Fibroblast of skin of right quadriceps (primary cell): ENCODE data around the gene AGMO.

Experiments used
- DNase-seq: peaks from one replicate; pipeline ENCODE4 v3.0.0-alpha.2; 2013

AGMO gene

GRCh38 chr7:15378494-15379145, 183.2 kb downstream of the AGMO start:
- peak; percentile 5 for DNase-seq

GRCh38 chr7:15376600-15376999, 185.2 kb downstream of the AGMO start:
- no peak for DNase-seq

- DNase-seq: no peak
Observed at GRCh38 chr7:15370441-15370840, 191.4 kb downstream of the AGMO start.

- no peak for DNase-seq
Observed at GRCh38 chr7:15368653-15369052, 193.2 kb downstream of the AGMO start.

GRCh38 chr7:15367897-15368296, 193.9 kb downstream of the AGMO start:
- DNase-seq: no peak

- DNase-seq: no peak
Observed at GRCh38 chr7:15358112-15358511, 203.7 kb downstream of the AGMO start.

- DNase-seq: no peak
Observed at GRCh38 chr7:15352421-15353206, 209.2 kb downstream of the AGMO start.

- DNase-seq: no peak
Observed at GRCh38 chr7:15345216-15345615, 216.6 kb downstream of the AGMO start.

GRCh38 chr7:15341817-15342216, 220.0 kb downstream of the AGMO start:
- DNase-seq: no peak

- no peak for DNase-seq
Observed at GRCh38 chr7:15336146-15336545, 225.7 kb downstream of the AGMO start.

GRCh38 chr7:15335390-15335789, 226.4 kb downstream of the AGMO start:
- no peak for DNase-seq

- DNase-seq: no peak
Observed at GRCh38 chr7:15334536-15335263, 227.1 kb downstream of the AGMO start.

GRCh38 chr7:15332956-15333355, 228.9 kb downstream of the AGMO start:
- no peak for DNase-seq

GRCh38 chr7:15330943-15331342, 230.9 kb downstream of the AGMO start:
- DNase-seq: no peak

- DNase-seq: no peak
Observed at GRCh38 chr7:15327001-15327400, 234.8 kb downstream of the AGMO start.

- peak; percentile 40 for DNase-seq
Observed at GRCh38 chr7:15326044-15326644, 235.7 kb downstream of the AGMO start.

- DNase-seq: no peak
Observed at GRCh38 chr7:15323550-15323949, 238.3 kb downstream of the AGMO start.

- no peak for DNase-seq
Observed at GRCh38 chr7:15317215-15317614, 244.6 kb downstream of the AGMO start.

GRCh38 chr7:15315678-15316077, 246.1 kb downstream of the AGMO start:
- DNase-seq: no peak

GRCh38 chr7:15314922-15315321, 246.9 kb downstream of the AGMO start:
- no peak for DNase-seq

- no peak for DNase-seq
Observed at GRCh38 chr7:15313361-15313760, 248.5 kb downstream of the AGMO start.

- DNase-seq: peak; percentile 68
Observed at GRCh38 chr7:15309872-15310271, 251.9 kb downstream of the AGMO start.

GRCh38 chr7:15308821-15309220, 253.0 kb downstream of the AGMO start:
- no peak for DNase-seq
